Testis (tissue), 2 donors: Measurements from ENCODE around the gene UGGT2.

Experiments
- CTCF ChIP-seq, 3 experiments: fragments of 450-650 bp in 2 of 3; fragments of 200-600 bp in 1 of 3; sonication (generic) in 1 of 3; IDR thresholded peaks; one replicate each; pipeline ENCODE4 v1.5.1; 2016 to 2019; ENCODE audit warnings: antibody characterized with exemption in 3 of 3, mild to moderate bottlenecking in 2 of 3, moderate library complexity in 1 of 3
- POLR2A ChIP-seq: fragments of 450-650 bp; IDR thresholded peaks from one replicate; pipeline ENCODE4 v1.6.1; 2017; ENCODE audit warnings: antibody characterized with exemption, mild to moderate bottlenecking, moderate library complexity

GRCh38 chr13:95929430-95929829 lies 123.8 kb downstream of the UGGT2 start:
- TF ChIP-seq CTCF (IDR thresholded peaks at IDR 0.05): no peak
- TF ChIP-seq POLR2A: no peak
